HG02852 (cell line): ENCODE data around the gene FOXP1.
"Not testable (repeated sequence)": the region's sequence is repeated elsewhere in the genome, so short reads cannot be mapped to it uniquely, and the experiment has no call there.

Experiments
- ATAC-seq: cut with Tn5 transposase; IDR thresholded peaks from one replicate; pipeline ENCODE4 v1.9.1; 2021; ENCODE audit warnings: mild to moderate bottlenecking, moderate library complexity; ENCODE audit not compliant: unreplicated experiment

FOXP1 gene

DNA sequence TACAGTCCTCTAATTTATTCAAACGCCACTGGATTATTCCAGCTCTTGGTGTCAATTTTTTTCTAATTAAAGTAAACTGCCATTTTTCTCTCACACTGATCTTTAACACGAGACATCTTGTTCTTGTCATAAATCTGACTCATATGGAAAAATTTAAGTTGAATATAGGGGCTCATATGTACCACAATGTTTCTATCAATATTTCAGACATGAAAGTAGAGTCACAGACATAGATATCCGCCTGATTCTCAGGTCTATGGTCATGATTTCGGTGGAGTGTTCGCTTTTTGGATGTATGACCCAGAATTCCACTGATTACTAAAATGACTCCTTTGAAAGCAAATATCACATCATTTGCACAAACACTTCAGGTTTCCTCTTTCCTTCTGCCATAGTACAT is 552.8 kb downstream of the FOXP1 start:
- ATAC-seq: no peak

DNA sequence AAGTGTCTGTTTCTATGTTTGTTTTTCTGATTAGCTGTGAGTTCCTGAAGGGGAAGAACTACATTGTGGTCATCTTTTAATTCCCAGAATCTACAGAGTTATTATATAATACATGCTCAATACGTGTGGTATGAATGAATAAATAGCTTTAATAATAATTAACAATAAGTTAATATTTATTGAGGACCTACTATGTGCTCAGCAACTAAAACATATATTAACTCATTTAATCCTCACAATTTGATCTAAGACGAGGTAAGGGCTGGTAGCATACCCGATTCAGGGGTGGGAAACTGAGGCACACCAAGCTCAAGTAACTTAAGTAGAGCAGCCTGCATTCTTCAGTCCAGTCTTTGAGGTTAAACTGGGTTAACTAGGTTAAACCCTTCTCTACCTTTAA is 553.8 kb downstream of the FOXP1 start:
- no peak for ATAC-seq

DNA sequence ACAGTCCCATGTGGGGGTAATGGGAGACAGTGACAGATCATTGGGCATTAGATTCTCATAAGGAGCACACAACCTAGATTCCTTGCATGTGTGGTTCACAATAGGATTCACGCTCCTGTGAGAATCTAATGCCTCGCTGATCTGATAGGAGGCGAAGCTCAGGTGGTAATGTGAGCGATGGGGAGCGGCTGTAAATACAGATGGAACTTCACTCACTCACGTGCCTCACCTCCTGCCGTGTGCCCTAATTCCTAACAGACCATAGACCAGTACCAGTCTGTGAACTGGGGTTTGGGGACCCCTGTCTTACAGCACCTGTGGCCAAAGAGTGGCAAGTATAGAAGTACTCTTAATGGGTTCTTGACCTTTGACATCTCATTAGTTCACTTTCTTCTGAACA is 554.7 kb downstream of the FOXP1 start:
- ATAC-seq: no peak

DNA sequence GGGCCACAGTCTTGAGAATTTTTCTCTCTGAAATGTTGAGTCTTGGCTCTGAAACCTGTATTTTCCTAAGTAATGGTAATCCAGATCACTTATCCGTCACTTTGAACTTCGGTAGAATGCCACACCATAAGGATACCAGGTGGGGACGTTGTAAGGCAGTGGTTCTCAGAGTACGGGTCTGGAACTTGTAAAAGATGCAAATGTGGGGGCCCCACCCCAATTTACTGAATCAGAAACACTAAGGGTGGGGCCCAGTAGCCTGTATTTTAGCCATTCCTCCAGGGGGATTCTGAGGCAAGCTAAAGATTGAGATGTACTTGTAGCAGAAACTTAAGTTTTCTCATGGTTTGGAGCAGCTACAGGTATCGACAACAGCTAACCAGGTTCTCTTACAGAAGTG is 555.3 kb downstream of the FOXP1 start:
- ATAC-seq: no peak

DNA sequence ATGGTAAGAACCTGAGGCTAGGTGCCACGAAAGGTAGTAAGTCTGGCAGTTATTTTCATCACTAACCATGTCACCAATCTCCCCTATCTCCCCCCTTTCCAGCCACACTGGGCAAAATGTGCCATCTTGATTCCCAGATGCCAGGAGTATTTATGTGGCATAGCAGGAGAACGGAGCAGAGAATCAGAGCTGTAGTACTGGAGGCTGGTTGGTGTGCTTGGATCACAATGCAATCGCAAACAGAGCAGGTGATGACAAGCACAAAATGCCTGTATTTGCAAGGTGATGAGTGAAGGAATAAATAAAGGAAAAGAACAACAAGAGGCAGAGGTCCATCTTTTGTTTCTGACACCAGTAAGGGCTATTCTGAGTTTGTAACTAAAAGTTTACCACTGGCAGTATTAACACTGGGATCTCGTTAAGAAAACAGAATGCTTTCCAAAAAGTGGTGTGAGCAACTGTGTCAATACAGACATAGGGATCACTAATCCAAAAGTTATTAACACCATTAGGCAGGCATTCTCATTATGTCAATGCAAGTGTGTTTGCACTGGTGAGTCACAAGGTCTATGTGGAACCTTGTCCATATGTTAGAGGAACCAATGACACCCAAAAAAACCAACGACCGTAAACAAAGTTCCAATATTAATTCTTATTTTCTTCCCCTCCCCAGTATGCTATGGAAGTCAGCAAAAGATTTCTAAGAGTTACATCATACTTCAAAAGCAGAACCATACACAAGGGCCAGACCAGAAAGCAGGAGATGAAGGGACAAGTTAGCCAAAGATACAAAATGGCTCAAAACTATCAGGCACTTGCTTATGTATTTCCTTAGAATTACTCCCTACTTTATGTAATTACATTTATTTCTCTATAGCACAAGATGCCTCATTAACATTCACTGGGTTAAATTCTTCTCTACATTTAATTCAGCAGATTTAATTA is 556.6 kb downstream of the FOXP1 start:
- ATAC-seq: no peak

DNA sequence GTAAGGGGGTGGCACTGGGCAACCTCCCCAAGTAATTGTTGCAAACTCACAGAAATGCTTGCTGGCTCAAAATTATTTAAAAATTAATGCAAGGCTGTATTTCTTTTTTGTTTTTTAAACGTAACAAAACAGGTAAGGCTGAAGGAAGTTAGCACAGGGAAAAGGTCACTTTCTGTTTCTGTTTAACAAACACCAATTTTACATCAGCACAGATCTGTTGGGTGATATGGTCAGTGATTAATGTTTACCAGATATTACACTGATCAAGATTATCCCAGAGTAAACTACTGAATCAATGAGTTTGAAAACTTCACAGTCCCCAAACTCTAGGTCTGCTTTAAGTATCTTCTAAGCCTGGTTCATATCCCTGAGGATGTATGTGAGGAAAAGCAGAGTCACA is 558.0 kb downstream of the FOXP1 start:
- no peak for ATAC-seq

DNA sequence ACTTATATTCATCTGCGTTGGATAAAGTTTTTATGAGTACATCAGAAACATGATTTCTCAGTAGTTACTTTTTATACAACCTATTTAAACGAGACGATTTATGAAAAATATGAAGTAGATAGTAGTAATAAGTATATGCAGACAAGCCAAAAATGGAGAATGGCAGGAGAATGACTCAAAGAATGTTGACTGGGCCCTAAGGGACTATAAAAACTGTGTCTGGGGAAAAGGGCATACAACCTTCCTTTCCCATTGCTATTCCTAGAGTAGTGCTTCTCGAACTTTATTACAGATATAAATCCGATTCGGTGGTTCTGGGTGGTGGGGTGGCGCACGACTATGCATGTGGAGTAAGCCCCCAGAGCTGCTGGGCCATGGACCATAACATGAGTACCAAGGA is 558.5 kb downstream of the FOXP1 start:
- ATAC-seq: no peak

DNA sequence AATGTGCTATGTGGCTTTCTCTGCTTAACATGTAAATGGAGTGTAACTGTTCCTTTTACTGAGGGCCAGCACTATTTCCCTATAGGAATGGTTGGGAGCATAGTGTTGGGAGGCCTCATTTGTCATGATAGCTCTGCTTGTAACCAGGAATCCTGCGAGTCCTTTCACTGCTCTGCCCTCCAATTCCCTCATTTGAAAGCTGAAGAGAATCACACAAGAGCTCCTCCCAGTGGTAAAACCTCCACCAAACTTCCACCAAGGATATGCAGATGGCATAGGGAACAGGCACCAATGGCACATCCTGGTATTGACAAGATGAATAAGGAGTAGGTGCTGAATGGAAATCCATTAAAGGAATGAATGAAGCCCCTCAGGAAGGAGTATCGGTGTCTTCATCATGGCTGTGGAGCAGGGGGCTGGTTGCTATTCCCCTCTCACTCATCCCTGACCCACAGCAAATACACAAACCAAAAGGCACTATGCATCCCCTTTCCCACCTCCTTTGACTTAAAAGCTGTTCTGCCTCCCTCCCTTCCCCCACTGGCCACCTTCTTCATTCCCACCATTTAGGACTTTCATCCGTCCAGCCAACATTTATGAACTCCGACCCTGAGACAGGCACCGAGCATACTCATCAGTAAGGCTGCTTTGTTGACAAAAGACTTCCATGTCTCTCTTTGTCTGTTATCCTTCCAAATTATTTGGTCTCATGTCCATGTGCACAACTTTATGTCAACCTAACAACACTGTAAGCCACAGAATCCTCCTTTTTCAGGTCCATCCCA is 560.8 kb downstream of the FOXP1 start:
- ATAC-seq: no peak

DNA sequence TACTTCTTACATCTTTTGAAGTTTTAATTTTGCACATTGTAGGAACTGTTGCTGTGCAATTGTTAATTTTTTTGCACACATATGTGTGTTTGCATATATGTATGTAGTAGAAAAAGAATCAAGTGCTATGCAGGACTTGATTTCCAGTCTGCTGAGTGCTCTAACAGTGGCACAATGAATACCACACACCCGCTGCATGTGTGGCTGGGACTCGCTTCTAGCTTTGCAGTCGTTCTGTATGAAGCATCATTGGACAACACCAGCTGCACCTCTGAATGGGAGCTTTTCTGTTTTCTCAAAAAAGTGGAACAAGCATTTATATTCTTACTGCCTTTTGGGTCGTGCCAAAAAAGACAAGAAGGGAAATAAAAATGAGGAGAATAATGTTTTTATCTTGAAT is 564.7 kb downstream of the FOXP1 start:
- ATAC-seq: no peak

DNA sequence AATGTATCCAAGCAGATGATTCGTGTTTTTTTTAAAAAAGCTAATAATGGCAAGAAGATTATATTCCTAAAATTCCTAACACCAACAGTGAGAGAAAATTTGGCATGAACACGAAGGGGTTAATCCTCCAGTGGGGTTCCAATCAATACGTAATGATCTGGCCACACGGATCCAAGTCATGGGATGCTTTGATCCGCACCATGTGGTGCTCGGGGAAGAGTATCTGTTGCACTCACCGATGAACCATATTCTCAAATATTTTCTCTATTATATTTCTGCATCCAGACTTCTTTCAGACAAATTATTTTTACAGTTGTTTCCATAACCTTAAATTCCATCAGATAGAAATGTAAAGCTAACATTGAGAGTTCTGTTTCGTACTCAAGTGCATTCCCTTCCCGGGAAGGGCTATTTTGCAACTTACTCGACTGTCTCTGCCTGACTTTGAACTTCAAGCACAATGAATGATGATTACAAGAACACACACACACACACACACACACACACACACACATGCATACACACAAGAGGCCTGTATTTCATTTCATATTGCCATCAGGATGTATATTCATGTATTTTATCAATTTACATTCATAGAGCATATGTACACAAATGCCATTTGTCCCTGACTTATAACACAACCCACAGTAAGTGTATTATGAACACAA is 567.2 kb downstream of the FOXP1 start:
- ATAC-seq: no peak

DNA sequence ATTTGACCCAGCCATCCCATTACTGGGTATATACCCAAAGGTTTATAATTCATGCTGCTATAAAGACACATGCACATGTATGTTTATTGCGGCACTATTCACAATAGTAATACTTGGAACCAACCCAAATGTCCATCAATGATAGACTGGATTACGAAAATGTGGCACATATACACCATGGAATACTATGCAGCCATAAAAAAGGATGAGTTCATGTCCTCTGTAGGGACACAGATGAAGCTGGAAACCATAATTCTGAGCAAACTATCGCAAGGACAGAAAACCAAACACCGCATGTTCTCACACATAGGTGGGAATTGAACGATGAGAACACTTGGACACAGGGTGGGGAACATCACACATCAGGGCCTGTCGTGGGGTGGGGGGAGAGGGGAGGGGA is 568.9 kb downstream of the FOXP1 start:
- not testable (repeated sequence) for ATAC-seq

DNA sequence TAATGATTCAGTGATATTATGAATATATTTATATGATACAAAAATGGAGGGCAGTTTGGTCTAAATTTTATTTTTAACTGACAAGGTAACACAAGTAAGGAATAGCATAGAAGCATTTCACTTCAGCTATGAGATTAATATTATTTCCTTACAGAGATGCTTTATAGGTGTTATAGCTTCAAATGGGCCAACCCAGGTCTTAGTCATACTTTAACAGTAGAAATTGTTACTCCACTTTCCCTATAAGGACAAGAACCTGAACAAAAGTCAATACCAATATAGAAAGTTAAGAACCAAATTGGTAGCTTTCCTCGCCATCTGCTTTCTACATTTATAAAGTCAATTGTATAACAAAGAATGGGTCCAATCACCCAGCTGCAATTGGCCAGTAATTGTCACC is 570.6 kb downstream of the FOXP1 start:
- ATAC-seq: no peak

DNA sequence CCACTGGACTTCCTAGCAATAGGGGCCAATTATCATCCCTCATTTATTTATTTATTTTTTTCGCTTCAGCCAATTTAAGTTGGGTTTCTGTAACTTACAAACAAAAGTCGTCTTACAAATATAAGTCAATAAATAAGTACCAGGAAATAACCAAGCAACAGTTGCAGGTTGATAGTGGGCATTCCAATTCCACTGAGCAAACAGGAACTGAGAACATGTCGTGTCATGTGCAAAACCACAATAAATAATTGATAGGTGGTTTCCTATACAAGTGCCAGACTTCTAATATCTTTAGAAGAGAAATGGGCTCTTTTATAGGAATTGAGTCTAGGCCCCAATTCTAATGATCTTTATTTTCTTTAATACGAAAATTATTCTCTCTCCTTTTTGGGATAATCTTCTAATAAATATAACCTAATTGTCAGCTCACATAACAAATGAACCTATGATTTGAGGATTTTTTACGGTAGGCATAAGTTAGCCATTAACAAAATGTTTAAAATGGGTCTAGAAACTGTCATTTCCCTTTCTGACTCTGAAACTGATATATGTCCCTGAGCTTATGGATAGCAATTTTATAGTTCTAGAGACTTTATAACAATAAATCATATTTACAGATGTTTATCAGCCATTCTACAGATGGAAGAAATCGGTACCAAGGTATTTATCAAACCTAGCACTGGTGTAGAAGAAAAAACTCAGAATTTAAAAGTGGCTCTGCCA is 571.8 kb downstream of the FOXP1 start:
- peak; percentile 50 for ATAC-seq

DNA sequence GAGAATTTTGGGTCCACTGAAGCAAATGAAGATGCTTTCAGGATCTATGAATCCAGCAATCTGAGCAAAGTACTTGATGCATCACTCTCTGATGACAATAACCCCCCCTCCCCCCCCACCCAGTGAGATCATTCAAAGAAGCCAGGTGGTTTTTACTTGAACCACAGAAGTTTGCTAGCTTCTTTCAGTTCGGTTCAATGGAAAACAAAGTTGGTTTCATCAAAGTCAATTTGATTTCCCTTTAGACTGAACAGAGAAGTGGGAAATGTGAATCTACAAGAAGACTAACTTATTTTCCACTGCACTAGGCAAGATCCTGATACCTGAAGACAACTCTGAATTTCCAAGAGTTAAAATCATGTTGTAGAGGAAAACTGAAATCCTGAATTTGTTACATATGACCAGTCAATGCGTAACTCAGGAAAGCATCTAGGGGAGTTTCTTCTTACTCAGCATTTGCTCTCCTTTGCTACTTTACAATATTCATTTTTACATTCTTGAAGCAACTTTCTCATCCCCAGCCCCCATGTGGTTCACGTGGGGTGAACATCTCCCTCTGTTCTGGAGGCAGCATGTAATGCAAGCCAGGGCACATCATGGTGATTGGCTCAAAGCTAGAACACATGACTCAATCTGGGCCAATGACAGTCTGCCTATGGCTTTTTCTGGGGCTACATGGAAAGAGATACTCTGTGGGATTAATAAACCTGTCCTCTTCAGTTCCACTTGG is 572.6 kb downstream of the FOXP1 start:
- ATAC-seq: no peak

DNA sequence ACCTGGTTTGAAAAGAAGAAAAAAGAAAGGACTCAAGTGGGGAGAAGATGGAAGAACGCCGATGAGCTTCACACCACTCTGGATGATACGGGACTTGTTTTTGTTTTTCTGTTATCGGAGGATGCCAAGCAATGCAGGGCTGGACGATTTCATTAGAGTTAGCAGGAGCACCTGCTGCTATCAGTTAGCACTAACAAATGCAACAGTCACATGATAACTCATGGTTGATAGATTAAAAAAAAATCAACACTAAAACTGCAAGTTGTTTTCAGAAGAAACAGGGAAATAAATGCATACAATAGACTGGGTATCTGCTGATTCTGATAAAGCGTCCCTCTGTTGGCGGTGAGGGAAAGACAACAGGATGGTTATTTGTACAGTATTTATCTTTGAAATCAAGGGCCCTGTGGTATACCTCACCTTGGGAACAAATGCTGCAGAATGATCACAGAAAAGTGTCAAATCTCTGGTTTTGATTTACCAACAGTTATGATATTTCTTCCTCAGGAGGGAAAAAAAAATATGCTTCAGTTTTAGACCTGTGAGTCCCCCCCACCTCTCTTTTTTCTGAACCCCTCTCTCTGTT is 575.1 kb downstream of the FOXP1 start:
- ATAC-seq: no peak

DNA sequence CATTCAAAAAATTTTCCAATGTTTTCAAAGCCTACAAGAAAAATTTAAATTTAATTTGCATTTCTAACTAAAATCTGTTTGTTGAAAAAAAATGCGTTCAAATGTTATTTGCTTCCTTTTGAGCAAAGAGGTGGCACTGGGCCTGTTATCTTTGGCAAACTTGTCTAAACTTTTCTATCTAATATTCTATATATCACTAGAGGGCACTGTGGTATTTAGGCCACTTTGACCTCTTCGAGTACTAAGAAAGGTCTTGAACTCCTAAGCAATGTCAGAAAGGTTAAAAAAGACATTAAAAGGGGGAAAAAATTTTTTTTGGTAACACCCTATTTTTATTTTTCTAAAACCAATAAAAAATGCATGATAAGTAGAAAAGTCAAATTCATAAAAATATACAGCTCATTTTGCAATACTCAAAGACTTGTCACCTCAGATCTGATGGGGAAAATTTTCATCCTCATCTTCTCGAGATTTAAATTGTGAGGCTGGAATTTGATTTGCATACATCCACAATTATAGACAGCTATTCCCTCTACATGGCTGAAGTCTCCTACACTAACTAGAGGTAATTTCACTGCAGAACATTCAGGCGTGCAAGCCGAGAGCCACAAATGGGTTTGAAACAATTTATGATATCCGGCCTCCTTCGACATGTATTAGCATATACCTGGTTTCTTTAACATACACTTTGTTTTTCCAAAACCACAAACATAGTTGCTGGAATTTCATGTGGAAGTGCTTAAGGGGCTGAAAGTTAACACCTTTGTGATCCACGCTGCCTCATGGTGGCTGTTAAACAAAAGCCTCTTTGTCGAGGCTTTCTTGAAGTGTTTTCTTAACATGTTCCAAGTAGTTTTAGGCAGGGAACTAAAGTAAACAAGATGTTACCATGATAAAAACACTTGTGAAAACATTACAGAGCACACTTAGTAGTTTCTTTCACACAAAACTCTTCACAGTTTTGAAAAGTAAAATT is 576.4 kb downstream of the FOXP1 start:
- ATAC-seq: no peak

DNA sequence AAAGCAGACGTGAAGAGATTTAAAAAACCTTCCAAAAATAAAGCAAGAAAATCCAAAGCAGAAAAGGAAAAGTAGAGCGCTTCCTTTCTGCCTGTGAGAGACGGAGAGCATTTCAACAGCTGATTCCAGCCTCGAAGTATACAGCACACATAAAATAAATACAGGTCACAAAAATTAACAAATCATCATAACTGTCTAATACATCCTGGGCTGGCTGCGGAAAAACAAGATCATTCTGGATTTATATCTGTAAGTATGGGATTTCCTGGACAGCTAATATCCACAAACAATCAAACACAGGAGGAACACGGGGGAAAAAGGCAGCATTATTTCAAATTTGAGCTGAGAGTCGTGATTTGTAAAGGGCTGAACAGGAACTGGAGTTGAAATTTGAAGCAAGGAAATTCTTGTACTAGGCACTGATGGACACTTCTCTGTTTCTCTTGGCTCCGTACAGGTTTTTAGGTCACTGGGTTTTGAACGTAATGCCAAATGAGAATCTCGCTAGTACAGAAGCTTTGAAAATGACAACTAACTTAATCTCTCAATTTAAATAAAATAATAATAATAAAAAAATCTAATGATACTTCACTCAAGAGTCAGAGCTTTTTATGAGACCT is 577.7 kb downstream of the FOXP1 start:
- ATAC-seq: no peak

DNA sequence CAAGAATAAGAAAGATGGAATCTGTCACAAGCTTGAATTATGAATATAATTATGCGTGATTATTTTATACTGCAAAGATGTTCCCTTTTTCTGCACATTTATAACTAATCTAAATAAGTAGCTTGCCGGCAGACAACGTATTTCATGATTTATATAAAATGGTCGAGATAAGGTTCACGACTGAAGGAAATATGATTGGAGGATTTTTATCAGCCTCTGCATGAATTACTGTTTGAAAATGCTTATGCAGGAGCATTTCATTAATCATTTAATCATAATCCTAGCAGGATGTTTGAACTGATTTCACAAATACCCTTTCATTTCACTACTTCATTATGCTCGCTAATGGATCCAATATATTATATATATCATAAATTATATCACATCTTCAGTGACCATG is 580.0 kb downstream of the FOXP1 start:
- no peak for ATAC-seq
